LNCAP (cell line): ENCODE results near the gene MALSU1.

ENCODE experiments used
- TF ChIP-seq, protein P1 (sequence below): fragments of 450-650 bp; IDR thresholded peaks from 2 replicates; pipeline ENCODE4 v1.5.1; 2017; ENCODE audit warnings: mild to moderate bottlenecking

Gene MALSU1

GRCh38 chr7:23358152-23358674, 59.1 kb downstream of the MALSU1 start:
- TF ChIP-seq, protein P1, sequence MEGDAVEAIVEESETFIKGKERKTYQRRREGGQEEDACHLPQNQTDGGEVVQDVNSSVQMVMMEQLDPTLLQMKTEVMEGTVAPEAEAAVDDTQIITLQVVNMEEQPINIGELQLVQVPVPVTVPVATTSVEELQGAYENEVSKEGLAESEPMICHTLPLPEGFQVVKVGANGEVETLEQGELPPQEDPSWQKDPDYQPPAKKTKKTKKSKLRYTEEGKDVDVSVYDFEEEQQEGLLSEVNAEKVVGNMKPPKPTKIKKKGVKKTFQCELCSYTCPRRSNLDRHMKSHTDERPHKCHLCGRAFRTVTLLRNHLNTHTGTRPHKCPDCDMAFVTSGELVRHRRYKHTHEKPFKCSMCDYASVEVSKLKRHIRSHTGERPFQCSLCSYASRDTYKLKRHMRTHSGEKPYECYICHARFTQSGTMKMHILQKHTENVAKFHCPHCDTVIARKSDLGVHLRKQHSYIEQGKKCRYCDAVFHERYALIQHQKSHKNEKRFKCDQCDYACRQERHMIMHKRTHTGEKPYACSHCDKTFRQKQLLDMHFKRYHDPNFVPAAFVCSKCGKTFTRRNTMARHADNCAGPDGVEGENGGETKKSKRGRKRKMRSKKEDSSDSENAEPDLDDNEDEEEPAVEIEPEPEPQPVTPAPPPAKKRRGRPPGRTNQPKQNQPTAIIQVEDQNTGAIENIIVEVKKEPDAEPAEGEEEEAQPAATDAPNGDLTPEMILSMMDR = no peak
